ENCODE measurements around the gene IGSF21.

Gene IGSF21

DNA sequence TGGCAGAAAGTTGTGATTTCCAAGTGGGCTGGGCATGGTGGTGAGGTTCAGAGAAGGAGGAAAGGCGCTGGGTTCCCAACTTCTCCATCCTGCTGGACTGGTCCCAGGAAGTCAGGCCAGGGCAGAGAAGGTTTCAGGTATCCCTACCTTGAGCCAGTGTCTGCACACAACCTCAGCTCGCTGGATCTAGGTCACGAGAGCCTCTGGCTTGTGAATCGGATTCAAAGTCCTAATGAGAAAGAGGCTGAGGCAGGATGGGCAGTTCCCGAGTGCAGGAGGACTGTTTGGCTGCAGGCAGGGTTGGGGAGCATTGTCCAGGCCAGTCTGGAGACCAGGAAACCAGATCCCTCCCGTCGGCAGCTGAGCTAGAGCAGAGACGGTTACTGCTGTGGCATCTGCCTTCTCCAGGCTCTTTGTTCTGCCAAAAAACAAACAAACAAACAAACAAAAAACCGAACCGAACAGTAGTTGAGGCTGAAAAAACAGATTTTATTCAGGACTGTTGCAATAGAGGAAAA is 19.5 kb upstream of the IGSF21 start:
- Histone ChIP-seq H3K79me2 (no peaks in the 10 kb centered on the region), H3K4me2 (ENCODE audit: low read length) (no peak overlapping the region), H2AFZ (no peak overlapping the region), H3K4me3 (ENCODE audit: low read depth, low read length) (no peak overlapping the region), H3K27ac (no peak overlapping the region), H3K27me3 (ENCODE audit: control insufficient read depth, insufficient read depth, low read length) (no peaks in the 10 kb centered on the region), H3K36me3 (ENCODE audit: control insufficient read depth, insufficient read depth, low read length) (no peaks in the 10 kb centered on the region), H3K9me3 (ENCODE audit: control insufficient read depth, low read length) (no peaks in the 10 kb centered on the region), H3K4me1 (no peaks in the 10 kb centered on the region), H3K9ac (no peak overlapping the region)
- TF ChIP-seq CTCF (IDR thresholded peaks at IDR 0.05): no peak

- Histone ChIP-seq H3K36me3 (ENCODE audit: control insufficient read depth, insufficient read depth, low read length) (no peaks in the 10 kb centered on the region), H3K4me1 (no peaks in the 10 kb centered on the region), H3K79me2 (no peaks in the 10 kb centered on the region), H3K27me3 (ENCODE audit: control insufficient read depth, insufficient read depth, low read length) (no peaks in the 10 kb centered on the region), H3K27ac (no peak overlapping the region), H2AFZ (no peak overlapping the region), H3K4me2 (ENCODE audit: low read length) (no peak overlapping the region), H3K9ac (no peak overlapping the region), H3K4me3 (ENCODE audit: low read depth, low read length) (no peak overlapping the region), H3K9me3 (ENCODE audit: control insufficient read depth, low read length) (no peaks in the 10 kb centered on the region)
- no peak for TF ChIP-seq CTCF (IDR thresholded peaks at IDR 0.05)
Measured at GRCh38 chr1:18089488-18089887, 18.1 kb upstream of the IGSF21 start.

- Histone ChIP-seq H3K4me3 (ENCODE audit: low read depth, low read length) (no peak overlapping the region), H2AFZ (no peak overlapping the region), H3K4me1 (no peaks in the 10 kb centered on the region), H3K4me2 (ENCODE audit: low read length) (no peak overlapping the region), H3K9ac (no peak overlapping the region), H3K27ac (no peak overlapping the region), H3K9me3 (ENCODE audit: control insufficient read depth, low read length) (no peaks in the 10 kb centered on the region), H3K27me3 (ENCODE audit: control insufficient read depth, insufficient read depth, low read length) (no peaks in the 10 kb centered on the region), H3K79me2 (no peaks in the 10 kb centered on the region), H3K36me3 (ENCODE audit: control insufficient read depth, insufficient read depth, low read length) (no peaks in the 10 kb centered on the region)
- TF ChIP-seq CTCF (IDR thresholded peaks at IDR 0.05): no peak
Measured at GRCh38 chr1:18090636-18091035, 17.0 kb upstream of the IGSF21 start.

DNA sequence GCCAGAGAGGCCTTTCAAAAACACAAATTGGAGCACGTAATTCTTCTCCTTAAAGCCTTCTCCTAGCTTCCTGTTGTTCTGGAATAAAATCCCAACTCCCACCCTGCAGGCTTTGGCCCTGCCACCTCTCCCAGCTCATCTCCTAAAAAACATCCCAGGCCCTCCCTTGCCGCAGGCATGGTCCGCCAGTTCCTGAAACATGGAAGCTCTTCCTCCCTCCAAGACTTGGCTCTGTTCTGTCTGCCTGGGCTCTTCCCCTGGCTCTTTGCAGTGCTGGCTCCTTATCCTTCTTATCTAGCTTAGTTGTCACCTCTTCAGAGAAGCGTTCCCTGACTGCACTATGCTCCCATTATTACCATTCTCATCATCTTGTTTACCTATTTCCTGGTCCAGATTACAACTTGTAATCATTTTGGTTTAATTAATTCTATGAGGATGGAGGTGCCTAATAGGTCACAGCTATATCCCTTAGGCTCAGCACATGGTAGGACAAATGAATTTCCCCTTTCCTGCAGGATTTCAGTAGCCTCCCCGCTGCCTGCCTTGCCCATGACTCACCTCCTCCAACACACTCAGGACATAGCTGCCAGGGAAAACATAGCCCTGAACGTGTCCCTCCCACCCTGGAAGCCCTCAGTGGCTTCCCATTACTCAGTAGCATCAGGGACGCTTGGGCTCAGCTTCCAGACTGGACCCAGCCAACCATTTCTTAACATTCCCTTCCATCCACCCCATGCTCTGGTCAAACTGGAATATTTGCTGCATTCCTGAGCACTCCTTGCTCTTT is 15.7 kb upstream of the IGSF21 start:
- Histone ChIP-seq H2AFZ (no peak overlapping the region), H3K36me3 (ENCODE audit: control insufficient read depth, insufficient read depth, low read length) (no peaks in the 10 kb centered on the region), H3K27ac (no peak overlapping the region), H3K4me1 (no peaks in the 10 kb centered on the region), H3K4me3 (ENCODE audit: low read depth, low read length) (no peak overlapping the region), H3K4me2 (ENCODE audit: low read length) (no peak overlapping the region), H3K9ac (no peak overlapping the region), H3K9me3 (ENCODE audit: control insufficient read depth, low read length) (no peaks in the 10 kb centered on the region), H3K27me3 (ENCODE audit: control insufficient read depth, insufficient read depth, low read length) (no peaks in the 10 kb centered on the region), H3K79me2 (no peaks in the 10 kb centered on the region)
- no peak for TF ChIP-seq CTCF (IDR thresholded peaks at IDR 0.05)

- no peak overlapping the region for H3K27ac ChIP-seq
- no peak for TF ChIP-seq CTCF (IDR thresholded peaks at IDR 0.05)
- H3K9me3 ChIP-seq (ENCODE audit: control insufficient read depth, low read length): no peaks in the 10 kb centered on the region
- H2AFZ ChIP-seq: no peak overlapping the region
- H3K4me1 ChIP-seq: no peaks in the 10 kb centered on the region
- no peaks in the 10 kb centered on the region for H3K79me2 ChIP-seq
- H3K36me3 ChIP-seq (ENCODE audit: control insufficient read depth, insufficient read depth, low read length): no peaks in the 10 kb centered on the region
- H3K9ac ChIP-seq: no peak overlapping the region
- no peaks in the 10 kb centered on the region for H3K27me3 ChIP-seq (ENCODE audit: control insufficient read depth, insufficient read depth, low read length)
- no peak overlapping the region for H3K4me2 ChIP-seq (ENCODE audit: low read length)
- H3K4me3 ChIP-seq (ENCODE audit: low read depth, low read length): no peak overlapping the region
Measured at GRCh38 chr1:18093193-18093592, 14.4 kb upstream of the IGSF21 start.
